Mononuclear cell (primary cell): ENCODE results near the gene HSD11B2. TPM values are rescaled to one million over a fixed set of nuclear protein-coding genes. Genes with fewer than 3 reads are reported as not detected.

ENCODE experiments used
- H3K27me3 ChIP-seq: 2 replicates; pipeline ENCODE4 v1.6.0; 2011; ENCODE audit warnings: low read length, control low read depth; ENCODE audit not compliant: insufficient read depth
- H3K4me1 ChIP-seq: 2 replicates; pipeline ENCODE4 v1.5.1; 2011; ENCODE audit warnings: mild to moderate bottlenecking, low read length, control low read depth; ENCODE audit not compliant: insufficient read depth
- H3K4me3 ChIP-seq: 2 replicates; pipeline ENCODE4 v1.5.1; 2011; ENCODE audit warnings: mild to moderate bottlenecking, low read length, moderate library complexity
- H3K9me3 ChIP-seq: 2 replicates; pipeline ENCODE4 v1.5.1; 2011; ENCODE audit warnings: low read depth, mild to moderate bottlenecking, control low read depth, low read length
- total RNA-seq: library from RNA; depleted of rRNA; stranded (reverse); fragments of >200 nt; gene quantifications from one replicate; pipeline ENCODE4 v1.2.3, GENCODE V29; 2012

The HSD11B2 gene
- total RNA-seq, 1 donor, result not detected

- H3K27me3 ChIP-seq, result peaks cover 22% of the 10 kb centered on the region
- peaks cover 68% of the 10 kb centered on the region for H3K4me1 ChIP-seq
- H3K4me3 ChIP-seq, result peak overlapping the region; percentile 24
- no peaks in the 10 kb centered on the region for H3K9me3 ChIP-seq
Measured at GRCh38 chr16:67393788-67394154, 37.1 kb upstream of the HSD11B2 start.

DNA sequence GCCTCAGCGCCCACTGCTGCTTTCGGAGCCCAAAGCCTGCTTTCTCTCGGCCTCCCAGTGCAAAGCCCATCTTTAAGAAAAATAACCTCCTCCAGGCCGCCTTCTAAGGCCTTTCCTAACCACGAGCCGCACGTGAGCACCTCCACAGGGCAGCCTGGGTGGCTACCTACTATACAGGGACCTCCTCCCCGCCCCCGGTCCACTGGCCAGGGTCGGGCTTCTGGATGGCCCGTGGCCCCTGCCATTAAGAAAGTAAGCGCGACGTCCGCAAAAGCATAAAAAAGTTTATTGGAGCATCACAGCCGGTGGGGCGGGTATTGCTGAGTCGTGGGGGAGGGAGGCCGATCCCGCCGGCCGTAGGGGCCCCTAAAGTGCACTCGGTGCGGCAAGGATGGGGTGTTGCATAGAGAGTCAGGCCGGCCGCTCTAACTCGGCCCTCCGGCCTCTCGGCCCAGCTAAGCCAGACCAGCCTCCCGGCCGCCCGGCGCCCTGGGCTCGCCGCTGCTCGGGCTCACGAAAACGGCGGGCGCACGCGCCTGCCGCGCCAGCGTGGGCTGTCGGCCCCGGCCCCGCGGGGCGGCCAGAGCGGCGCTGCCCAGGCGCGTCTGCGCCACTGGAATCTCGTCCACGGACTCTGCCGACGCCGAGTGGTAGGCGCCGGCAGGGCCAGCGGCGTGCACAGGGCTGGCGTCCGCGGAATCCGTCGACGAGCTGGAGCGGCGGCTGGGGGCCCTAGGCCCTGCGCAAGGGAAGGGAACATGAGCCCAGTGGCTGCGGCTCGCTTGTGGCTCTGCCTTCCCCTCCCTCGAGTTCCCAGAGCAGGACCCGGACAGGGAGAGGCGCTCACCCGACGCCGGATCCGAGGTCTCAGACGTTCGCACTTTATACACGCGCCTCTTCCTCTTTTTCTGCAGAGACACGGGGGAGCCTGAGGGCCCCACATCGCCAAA, 36.5 kb upstream of the HSD11B2 start:
- Histone ChIP-seq H3K9me3 (no peaks in the 10 kb centered on the region), H3K4me1 (peaks cover 66% of the 10 kb centered on the region), H3K27me3 (peaks cover 22% of the 10 kb centered on the region), H3K4me3 (peak overlapping the region; percentile 24)

DNA sequence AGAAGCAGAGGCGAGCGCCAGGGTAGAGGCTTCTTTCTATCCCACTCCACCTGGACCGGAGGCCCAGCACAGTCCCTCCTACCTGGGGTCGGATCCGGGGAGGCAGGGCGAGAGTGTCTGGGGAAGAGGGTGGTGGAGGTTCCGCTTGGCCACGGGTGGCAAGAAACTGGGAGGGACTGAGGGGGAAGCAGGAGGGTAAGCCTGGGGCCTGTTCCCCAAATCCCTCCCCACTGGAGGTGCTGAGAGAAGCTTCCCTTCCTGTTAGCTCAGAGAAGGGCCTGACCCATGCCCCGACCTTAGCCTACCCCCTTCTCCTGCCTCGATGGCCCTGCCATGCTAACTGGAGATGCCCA, 35.8 kb upstream of the HSD11B2 start:
- peak overlapping the region; percentile 24 for H3K4me3 ChIP-seq
- H3K9me3 ChIP-seq, result no peaks in the 10 kb centered on the region
- peaks cover 59% of the 10 kb centered on the region for H3K4me1 ChIP-seq
- H3K27me3 ChIP-seq, result peaks cover 22% of the 10 kb centered on the region

GRCh38 chr16:67395458-67396158, 35.3 kb upstream of the HSD11B2 start:
- H3K27me3 ChIP-seq, result peaks cover 22% of the 10 kb centered on the region
- no peaks in the 10 kb centered on the region for H3K9me3 ChIP-seq
- H3K4me1 ChIP-seq, result peaks cover 54% of the 10 kb centered on the region
- H3K4me3 ChIP-seq, result no peak overlapping the region

- H3K9me3 ChIP-seq, result no peaks in the 10 kb centered on the region
- H3K4me1 ChIP-seq, result peaks cover 46% of the 10 kb centered on the region
- H3K27me3 ChIP-seq, result peaks cover 22% of the 10 kb centered on the region
- H3K4me3 ChIP-seq, result no peak overlapping the region
Measured at GRCh38 chr16:67396159-67397035, 34.5 kb upstream of the HSD11B2 start.

DNA sequence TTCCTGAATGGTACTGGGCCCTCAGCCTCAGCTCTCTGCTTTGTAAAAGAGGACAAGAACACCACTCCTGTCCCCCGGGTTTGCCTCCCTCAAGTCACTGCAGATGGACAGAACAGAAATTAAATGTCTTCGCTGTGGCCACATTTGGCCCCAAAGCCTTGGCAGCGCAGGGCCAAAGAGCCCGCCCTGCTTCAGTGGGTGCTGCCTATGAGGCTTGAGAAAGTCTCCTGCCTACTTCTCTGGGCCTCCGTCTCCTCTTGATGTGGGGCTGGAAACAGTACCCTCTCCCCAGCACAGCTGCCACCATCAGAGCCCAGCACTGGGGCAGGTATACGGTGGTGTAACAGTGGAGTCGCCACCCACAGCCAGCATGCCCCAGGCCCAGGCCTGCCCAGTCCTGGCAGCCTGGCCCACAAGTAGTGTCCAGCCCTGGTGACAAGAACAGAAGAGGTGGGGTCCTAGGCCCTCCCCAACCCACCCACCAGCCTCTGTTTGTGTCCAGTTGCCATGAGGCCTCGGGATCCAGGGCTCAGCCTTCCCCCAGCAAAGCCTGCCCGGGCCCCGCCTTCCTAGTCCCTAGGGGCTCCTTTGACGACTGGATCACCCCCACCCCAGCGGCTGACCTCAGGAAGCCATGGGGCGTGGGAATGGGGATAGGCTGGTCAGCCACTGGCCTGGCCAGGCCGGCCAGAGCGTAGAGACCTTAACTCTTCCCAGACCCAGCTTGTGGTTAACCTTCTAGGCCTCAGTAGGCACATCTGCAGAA, 33.7 kb upstream of the HSD11B2 start:
- Histone ChIP-seq H3K27me3 (peaks cover 22% of the 10 kb centered on the region), H3K9me3 (no peaks in the 10 kb centered on the region), H3K4me1 (peaks cover 38% of the 10 kb centered on the region), H3K4me3 (no peak overlapping the region)

- peaks cover 18% of the 10 kb centered on the region for H3K27me3 ChIP-seq
- H3K4me3 ChIP-seq, result no peak overlapping the region
- H3K9me3 ChIP-seq, result no peaks in the 10 kb centered on the region
- H3K4me1 ChIP-seq, result peaks cover 31% of the 10 kb centered on the region
Measured at GRCh38 chr16:67397812-67398545, 32.9 kb upstream of the HSD11B2 start.

DNA sequence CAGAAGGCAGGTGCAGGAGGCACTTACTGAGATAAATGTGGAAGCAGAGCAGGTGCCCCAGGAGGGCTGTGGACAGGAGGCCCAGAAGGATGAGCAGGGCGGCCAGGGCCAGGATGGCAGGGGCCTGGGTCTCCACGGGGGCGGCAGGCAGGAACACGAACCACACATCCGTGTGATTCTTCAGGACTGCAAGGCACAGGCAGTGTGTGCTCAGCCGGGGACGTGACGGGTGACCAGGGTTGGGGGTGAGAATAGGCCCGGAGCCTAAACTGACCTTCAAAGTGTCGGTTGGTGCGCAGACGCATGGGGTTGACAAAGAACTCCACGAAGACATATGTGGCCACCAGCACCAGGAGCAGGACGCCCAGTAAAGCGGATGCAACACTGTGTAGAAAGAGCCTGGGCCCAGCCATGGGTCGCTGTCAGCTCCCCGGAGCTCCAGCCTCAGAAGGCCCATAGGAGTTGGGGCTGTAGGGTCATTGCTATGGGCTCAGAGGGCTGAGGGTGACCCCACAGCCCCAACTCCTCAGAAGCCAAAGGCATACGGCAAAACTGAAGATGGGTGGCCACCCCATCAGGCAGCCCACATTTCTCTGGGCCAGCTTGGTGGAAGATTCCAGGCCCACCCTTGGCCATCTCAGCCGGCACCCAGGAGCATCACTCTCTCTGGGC, 32.2 kb upstream of the HSD11B2 start:
- Histone ChIP-seq H3K4me1 (peaks cover 24% of the 10 kb centered on the region), H3K27me3 (peaks cover 13% of the 10 kb centered on the region), H3K9me3 (no peaks in the 10 kb centered on the region), H3K4me3 (no peak overlapping the region)

- Histone ChIP-seq H3K4me1 (peaks cover 18% of the 10 kb centered on the region), H3K9me3 (no peaks in the 10 kb centered on the region), H3K27me3 (peaks cover 7% of the 10 kb centered on the region), H3K4me3 (no peak overlapping the region)
Measured at GRCh38 chr16:67399218-67399733, 31.6 kb upstream of the HSD11B2 start.

DNA sequence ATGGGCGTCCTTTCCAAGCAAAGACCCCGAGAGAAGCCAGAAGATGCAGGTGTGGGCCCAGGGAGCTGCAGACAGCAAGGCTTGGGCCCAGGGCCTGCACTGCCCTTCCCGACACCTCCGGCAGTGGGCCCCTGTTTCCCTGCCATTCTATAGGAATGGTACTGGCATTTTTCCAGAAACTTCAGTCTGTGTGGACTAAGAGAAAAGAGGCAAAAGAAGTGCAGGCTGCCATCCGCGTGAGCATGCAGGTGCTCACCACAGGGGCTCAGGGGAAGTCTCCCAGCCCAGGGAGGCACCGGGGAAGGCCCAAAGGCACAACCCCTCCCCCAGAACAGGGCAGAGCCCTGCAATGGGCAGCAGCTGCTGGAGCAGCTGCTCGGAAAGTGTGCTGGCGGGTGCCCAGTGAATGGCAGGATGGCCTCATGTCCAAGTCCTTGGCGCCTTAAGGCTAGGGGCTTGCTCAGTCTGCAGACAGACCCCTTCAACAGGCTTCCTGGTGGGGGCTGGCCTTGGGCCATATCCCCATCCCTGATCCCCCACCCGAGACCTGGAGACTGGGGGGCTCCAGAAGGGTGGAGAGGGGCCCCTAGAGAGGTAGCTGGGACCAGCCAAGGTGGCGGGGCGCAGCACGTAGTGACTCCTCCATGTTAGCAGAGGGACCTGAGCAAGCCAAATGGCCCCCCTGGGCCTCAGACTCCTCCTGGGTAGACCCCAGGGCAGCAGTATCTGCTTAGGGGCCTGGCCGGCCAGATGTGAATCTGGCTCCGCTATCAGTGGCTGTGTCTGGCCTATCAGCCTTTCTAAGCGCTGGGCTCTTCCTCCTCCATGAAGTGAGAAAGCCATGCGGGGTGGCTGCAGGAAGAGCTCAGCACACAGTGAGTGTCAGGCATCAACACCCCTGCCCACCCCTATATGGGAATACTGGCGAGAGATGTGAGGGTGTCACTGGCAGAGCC, 30.9 kb upstream of the HSD11B2 start:
- Histone ChIP-seq H3K4me1 (peaks cover 10% of the 10 kb centered on the region), H3K9me3 (no peaks in the 10 kb centered on the region), H3K4me3 (no peak overlapping the region), H3K27me3 (peaks cover 5% of the 10 kb centered on the region)

DNA sequence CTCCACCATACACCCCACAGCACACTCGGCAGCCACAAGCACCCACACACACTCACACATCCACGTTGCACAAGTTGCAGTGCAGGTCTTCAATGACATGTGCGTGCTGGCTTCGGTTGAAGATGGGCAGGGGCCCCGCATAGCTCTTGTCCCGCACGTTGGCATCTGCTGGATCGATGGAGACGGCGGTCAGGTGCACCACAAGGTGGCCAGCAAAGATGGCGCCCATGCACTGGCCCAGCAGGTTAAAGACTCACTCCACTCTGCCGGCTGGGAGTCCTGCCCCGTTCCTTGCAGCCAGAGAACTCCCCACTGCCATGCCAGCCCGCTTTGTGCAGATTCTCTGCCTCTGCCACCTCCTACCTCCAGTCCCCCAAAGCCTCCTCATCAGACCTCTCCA, 30.0 kb upstream of the HSD11B2 start:
- Histone ChIP-seq H3K9me3 (no peaks in the 10 kb centered on the region), H3K27me3 (no peaks in the 10 kb centered on the region), H3K4me3 (no peak overlapping the region), H3K4me1 (peaks cover 1% of the 10 kb centered on the region)

GRCh38 chr16:67403976-67404555, 26.9 kb upstream of the HSD11B2 start:
- Histone ChIP-seq H3K4me1 (no peaks in the 10 kb centered on the region), H3K27me3 (no peaks in the 10 kb centered on the region), H3K4me3 (no peak overlapping the region), H3K9me3 (no peaks in the 10 kb centered on the region)
